ENCODE measurements around the gene DMXL1.

DNA sequence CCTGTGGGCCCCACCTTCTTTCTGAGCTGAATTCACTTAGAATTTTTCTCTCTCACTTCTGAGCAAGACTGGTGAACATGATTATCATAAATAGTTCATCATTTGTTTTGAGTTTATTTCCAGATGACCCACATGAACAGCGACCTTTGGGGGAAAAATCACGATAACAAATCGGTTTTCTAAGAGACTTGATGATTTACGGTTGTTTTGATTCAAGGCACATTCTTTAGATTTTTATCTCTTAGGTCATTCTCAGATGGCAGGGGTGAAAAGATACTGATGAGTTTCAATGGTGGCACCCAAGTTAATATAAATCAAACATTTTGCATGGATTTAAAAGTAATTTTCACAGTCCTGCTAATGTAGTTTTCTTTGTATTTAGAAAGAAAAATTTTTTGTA is 95.1 kb downstream of the DMXL1 start:
- TF ChIP-seq, protein P1, sequence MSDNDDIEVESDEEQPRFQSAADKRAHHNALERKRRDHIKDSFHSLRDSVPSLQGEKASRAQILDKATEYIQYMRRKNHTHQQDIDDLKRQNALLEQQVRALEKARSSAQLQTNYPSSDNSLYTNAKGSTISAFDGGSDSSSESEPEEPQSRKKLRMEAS (IDR thresholded peaks at IDR 0.05): no peak
- no peak for TF ChIP-seq EGR1 (IDR thresholded peaks at IDR 0.05)
- no peak for TF ChIP-seq TAF1 (IDR thresholded peaks at IDR 0.05; ENCODE audit: low read depth)
- TF ChIP-seq EP300 (IDR thresholded peaks at IDR 0.05; ENCODE audit: borderline replicate concordance): no peak
- TF ChIP-seq TCF12 (IDR thresholded peaks at IDR 0.05; ENCODE audit: low read depth): no peak
- no peak for TF ChIP-seq RAD21 (IDR thresholded peaks at IDR 0.05; ENCODE audit: low read depth)
- TF ChIP-seq, protein P2, sequence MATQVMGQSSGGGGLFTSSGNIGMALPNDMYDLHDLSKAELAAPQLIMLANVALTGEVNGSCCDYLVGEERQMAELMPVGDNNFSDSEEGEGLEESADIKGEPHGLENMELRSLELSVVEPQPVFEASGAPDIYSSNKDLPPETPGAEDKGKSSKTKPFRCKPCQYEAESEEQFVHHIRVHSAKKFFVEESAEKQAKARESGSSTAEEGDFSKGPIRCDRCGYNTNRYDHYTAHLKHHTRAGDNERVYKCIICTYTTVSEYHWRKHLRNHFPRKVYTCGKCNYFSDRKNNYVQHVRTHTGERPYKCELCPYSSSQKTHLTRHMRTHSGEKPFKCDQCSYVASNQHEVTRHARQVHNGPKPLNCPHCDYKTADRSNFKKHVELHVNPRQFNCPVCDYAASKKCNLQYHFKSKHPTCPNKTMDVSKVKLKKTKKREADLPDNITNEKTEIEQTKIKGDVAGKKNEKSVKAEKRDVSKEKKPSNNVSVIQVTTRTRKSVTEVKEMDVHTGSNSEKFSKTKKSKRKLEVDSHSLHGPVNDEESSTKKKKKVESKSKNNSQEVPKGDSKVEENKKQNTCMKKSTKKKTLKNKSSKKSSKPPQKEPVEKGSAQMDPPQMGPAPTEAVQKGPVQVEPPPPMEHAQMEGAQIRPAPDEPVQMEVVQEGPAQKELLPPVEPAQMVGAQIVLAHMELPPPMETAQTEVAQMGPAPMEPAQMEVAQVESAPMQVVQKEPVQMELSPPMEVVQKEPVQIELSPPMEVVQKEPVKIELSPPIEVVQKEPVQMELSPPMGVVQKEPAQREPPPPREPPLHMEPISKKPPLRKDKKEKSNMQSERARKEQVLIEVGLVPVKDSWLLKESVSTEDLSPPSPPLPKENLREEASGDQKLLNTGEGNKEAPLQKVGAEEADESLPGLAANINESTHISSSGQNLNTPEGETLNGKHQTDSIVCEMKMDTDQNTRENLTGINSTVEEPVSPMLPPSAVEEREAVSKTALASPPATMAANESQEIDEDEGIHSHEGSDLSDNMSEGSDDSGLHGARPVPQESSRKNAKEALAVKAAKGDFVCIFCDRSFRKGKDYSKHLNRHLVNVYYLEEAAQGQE (IDR thresholded peaks at IDR 0.05; ENCODE audit: low read depth): no peak

Measured in Ishikawa (cell line).